K562 (cell line): ENCODE measurements around the gene POU4F3. TPM values are rescaled to one million over a fixed set of nuclear protein-coding genes. Genes with fewer than 3 reads are reported as not detected.
A peak's percentile ranks its signal among the peaks of the same experiment; 100 is the strongest.

ENCODE experiments used
- ATAC-seq: fragments of 200-7000 bp; cut with Tn5 transposase; 3 replicates; pipeline ENCODE4 v1.9.1; 2020; ENCODE audit warnings: moderate library complexity
- BruUV-seq: library from RNA; stranded (reverse); fragments of 400-500 nt; replicated peaks from 2 replicates; lab custom pipeline; 2021; lab: Mats Ljungman, UMichigan
- CTCF ChIA-PET: fragments of 300-600 bp; formaldehyde crosslinking; extraction: SDS; loops from one replicate; lab custom pipeline; 2021; ENCODE audit warnings: low intra/inter-chr PET ratio; lab: Yijun Ruan, JAX
- POLR2A ChIA-PET: fragments of 300-600, 350-650 bp; sonication (Branson Sonifier 250); formaldehyde crosslinking; extraction: SDS; loops from one replicate; lab custom pipeline; 2021; ENCODE audit warnings: antibody characterized with exemption, inconsistent platforms; lab: Yijun Ruan, JAX
- DNase-seq, 4 experiments: peaks; one replicate each; pipeline versions ENCODE4 v3.0.0 to v3.0.0-alpha.2; 2011 to 2018; ENCODE audit warnings: low spot score in 3 of 4, mixed read lengths in 3 of 4; ENCODE audit errors: extremely low read depth in 1 of 4
- FAIRE-seq: peaks from 2 replicates; lab custom pipeline; 2011; peaks lifted over from hg19 to GRCh38; lab: Jason Lieb, UNC
- H2AFZ ChIP-seq: 2 replicates; pipeline ENCODE4 v1.6.0; 2011; ENCODE audit warnings: low read depth, low read length, control low read depth, inconsistent platforms
- H3K27ac ChIP-seq: fragments of 200-600 bp; 3 replicates; pipeline ENCODE4 v1.8.0; 2011; ENCODE audit warnings: low read depth, mild to moderate bottlenecking, control low read depth, inconsistent platforms, low read length, moderate library complexity, mixed read lengths; ENCODE audit errors: extremely low read depth
- H3K27me3 ChIP-seq, 2 experiments: fragments of 300-600 bp in 1 of 2; 2 replicates in 1 of 2; 3 replicates in 1 of 2; pipeline versions ENCODE4 v1.6.0 to v1.8.0; 2011; ENCODE audit warnings: inconsistent platforms in 2 of 2, low read length in 2 of 2, mild to moderate bottlenecking in 1 of 2, mixed read lengths in 1 of 2, moderate library complexity in 1 of 2; ENCODE audit not compliant: control insufficient read depth in 2 of 2, insufficient read depth in 2 of 2
- H3K36me3 ChIP-seq: fragments of 300-600 bp; 3 replicates; pipeline ENCODE4 v1.8.0; 2011; ENCODE audit warnings: mild to moderate bottlenecking, low read length, inconsistent platforms; ENCODE audit not compliant: control insufficient read depth, insufficient read depth
- H3K4me1 ChIP-seq, 2 experiments: fragments of 200-600 bp in 1 of 2; replicated peaks in 1 of 2; 2 replicates in 1 of 2; 3 replicates in 1 of 2; pipeline versions ENCODE4 v1.5.1 to v1.8.0; 2011; ENCODE audit warnings: inconsistent platforms in 2 of 2, low read length in 2 of 2, mild to moderate bottlenecking in 1 of 2, mixed read lengths in 1 of 2, moderate library complexity in 1 of 2; ENCODE audit not compliant: control insufficient read depth in 2 of 2, insufficient read depth in 2 of 2
- H3K4me2 ChIP-seq: 2 replicates; pipeline ENCODE4 v1.6.1; 2011; ENCODE audit warnings: low read length, control low read depth, inconsistent platforms, mixed read lengths; ENCODE audit not compliant: insufficient read depth
- H3K4me3 ChIP-seq: fragments of 200-600 bp; sonication (generic), shearing (Covaris generic); 2 replicates; pipeline ENCODE4 v1.5.1; 2016; ENCODE audit warnings: control low read depth, inconsistent platforms
- H3K79me2 ChIP-seq: fragments of 200-600 bp; 3 replicates; pipeline ENCODE4 v1.8.0; 2011; ENCODE audit warnings: low read length, inconsistent platforms; ENCODE audit not compliant: control insufficient read depth, insufficient read depth
- H3K9ac ChIP-seq, 2 experiments: 2 replicates each; pipeline versions ENCODE4 v1.6.0 to v1.6.1; 2011; ENCODE audit warnings: low read depth in 2 of 2, low read length in 2 of 2, control low read depth in 1 of 2, inconsistent platforms in 1 of 2, mild to moderate bottlenecking in 1 of 2, mixed read lengths in 1 of 2; ENCODE audit not compliant: insufficient read depth in 1 of 2
- H3K9me1 ChIP-seq: one replicate; pipeline ENCODE4 v1.6.0; 2011; ENCODE audit warnings: inconsistent platforms, mild to moderate bottlenecking, low read length, moderate library complexity; ENCODE audit not compliant: control insufficient read depth, insufficient read depth
- H3K9me3 ChIP-seq: replicated peaks from 2 replicates; pipeline ENCODE4 v1.5.1; 2011; ENCODE audit warnings: low read depth, low read length, inconsistent platforms; ENCODE audit not compliant: control insufficient read depth, insufficient read depth
- H4K20me1 ChIP-seq: replicated peaks from 2 replicates; pipeline ENCODE4 v1.6.1; 2011; ENCODE audit warnings: low read length, inconsistent platforms, mixed read lengths; ENCODE audit not compliant: control insufficient read depth, insufficient read depth
- BDP1 ChIP-seq: IDR thresholded peaks from 3 replicates; pipeline ENCODE4 v1.6.1; 2011; ENCODE audit not compliant: insufficient read length, insufficient read depth
- CTBP1 ChIP-seq: fragments of 450-650 bp; IDR thresholded peaks from 2 replicates; pipeline ENCODE4 v1.6.1; 2016; ENCODE audit warnings: borderline replicate concordance
- DMBX1 ChIP-seq: fragments of 250-450 bp; sonication (Bioruptor Pico); IDR thresholded peaks from 2 replicates; pipeline ENCODE4 v1.8.0; 2022; ENCODE audit warnings: inconsistent platforms, mild to moderate bottlenecking, moderate library complexity, borderline replicate concordance
- NBN ChIP-seq: fragments of 450-650 bp; IDR thresholded peaks from 2 replicates; pipeline ENCODE4 v1.6.1; 2016; ENCODE audit warnings: low read depth, mild to moderate bottlenecking
- SRSF9 ChIP-seq: fragments of 200-400 bp; formaldehyde crosslinking; IDR thresholded peaks from 2 replicates; pipeline ENCODE4 v1.6.1; 2017; ENCODE audit warnings: low read depth, low read length, borderline replicate concordance
- TAL1 ChIP-seq: fragments of 450-650 bp; IDR thresholded peaks from 2 replicates; pipeline ENCODE4 v1.6.1; 2016; ENCODE audit warnings: mild to moderate bottlenecking
- TGIF2 ChIP-seq: sonication (generic); formaldehyde crosslinking; IDR thresholded peaks from 2 replicates; pipeline ENCODE4 v1.8.1; 2022; ENCODE audit warnings: mild to moderate bottlenecking, missing genetic modification reagents, moderate library complexity
- ZFX ChIP-seq: sonication (generic); formaldehyde crosslinking; IDR thresholded peaks from 2 replicates; pipeline ENCODE4 v1.8.0; 2022; ENCODE audit warnings: mild to moderate bottlenecking, missing genetic modification reagents, moderate library complexity
- ZKSCAN1 ChIP-seq: fragments of 150-350 bp; IDR thresholded peaks from 2 replicates; pipeline ENCODE4 v1.6.1; 2016; ENCODE audit warnings: low read depth, low read length
- ZNF232 ChIP-seq: sonication (generic); formaldehyde crosslinking; IDR thresholded peaks from 2 replicates; pipeline ENCODE4 v1.8.0; 2022; ENCODE audit warnings: mild to moderate bottlenecking, missing genetic modification reagents
- ZNF511 ChIP-seq: sonication (generic); formaldehyde crosslinking; IDR thresholded peaks from 2 replicates; pipeline ENCODE4 v1.8.0; 2022; ENCODE audit warnings: mild to moderate bottlenecking, missing genetic modification reagents
- ZNF561 ChIP-seq: fragments of 450-650 bp; formaldehyde crosslinking; conservative IDR thresholded peaks from 2 replicates; pipeline ENCODE4 v1.4.0; 2020; ENCODE audit warnings: mild to moderate bottlenecking, moderate library complexity
- ZNF589 ChIP-seq: fragments of 200-800 bp; sonication (Bioruptor generic); IDR thresholded peaks from 2 replicates; pipeline ENCODE4 v1.6.1; 2016; ENCODE audit warnings: low read depth, missing genetic modification characterization, missing compliant biosample characterization
- WGBS: fragments of 100-300 bp; shearing (Covaris generic); methylation state at CpG from one replicate; pipeline ENCODE4 v1.1.6; 2016; ENCODE audit warnings: low coverage, mixed read lengths; ENCODE audit not compliant: insufficient coverage; ENCODE audit errors: missing lambda C conversion rate; 5-methylcytosine and 5-hydroxymethylcytosine counted together
- in situ Hi-C: fragments of 300-500 bp; cut with MboI; formaldehyde crosslinking; loops from 4 replicates; pipeline ENCODE4 v1.15.0; 2018; ENCODE audit warnings: inconsistent platforms, mixed read lengths
- intact Hi-C: fragments of 100-400 bp; cut with micrococcal nuclease; formaldehyde crosslinking; loops from 2 replicates; pipeline ENCODE4 v1.14.2; 2022
- polyA plus RNA-seq, 8 experiments: library from polyadenylated mRNA; depleted of rRNA in 4 of 8; stranded (reverse) in 5 of 8; unstranded in 3 of 8; fragments of >200 nt; fragmentation: Nextera tagmentation in 2 of 8; fragmentation: Illumina TruSeq in 1 of 8; extraction: Ambion mirVana in 2 of 8; extraction: Trizol in 1 of 8; gene quantifications; 2 replicates each; pipeline versions ENCODE4 v1.2.1 to v1.2.3, GENCODE V29; 2011 to 2014; ENCODE audit warnings: inconsistent platforms in 1 of 8, missing spikeins in 1 of 8
- total RNA-seq, 7 experiments: library from RNA; depleted of rRNA in 6 of 7; stranded (reverse); fragments of >200 nt in 6 of 7; fragmentation: Illumina TruSeq in 2 of 7; extraction: Trizol in 2 of 7; gene quantifications; 2 replicates each; pipeline versions ENCODE4 v1.2.1 to v1.2.3, GENCODE V29; 2011 to 2021; ENCODE audit warnings: low replicate concordance in 1 of 7
- TF ChIP-seq, protein P1 (sequence below): fragments of 200-800 bp; sonication (Bioruptor generic); IDR thresholded peaks from 2 replicates; pipeline ENCODE4 v1.6.1; 2016; ENCODE audit warnings: missing genetic modification characterization, missing compliant biosample characterization

Gene POU4F3
- total and polyA plus RNA-seq, 9 of the 15 experiments (the other 6 are each of a cell fraction or from before 2014, with no cell fraction given), result 0.04 to 0.13 (median 0.07) TPM; not detected in 6

GRCh38 chr5:146340260-146341081, 1.8 kb downstream of the POU4F3 start:
- no peak overlapping the region for H3K27ac ChIP-seq
- H2AFZ ChIP-seq, result no peak overlapping the region
- no peaks in the 10 kb centered on the region for H3K9me1 ChIP-seq
- no TSS peak for BruUV-seq
- H3K4me3 ChIP-seq, result no peak overlapping the region
- no peaks in the 10 kb centered on the region for H3K36me3 ChIP-seq
- ChIA-PET POLR2A (interaction anchor here (0.7 kb wide), 1 partner anchor 72 kb away, joined by 4 read pairs; no protein-coding TSS in a partner anchor), CTCF (no interaction called here)
- no peak overlapping the region for H3K4me2 ChIP-seq
- intact Hi-C loops (no loop called here), in situ Hi-C loops (no loop called here)
- H4K20me1 ChIP-seq, result no peaks in the 10 kb centered on the region; the same call in none of the 2 replicates
- ATAC-seq (peak; percentile 84), DNase-seq (peak; percentile 63 to 74 (median 67)), FAIRE-seq (no peak)
- H3K79me2 ChIP-seq, result no peaks in the 10 kb centered on the region
- H3K9me3 ChIP-seq, result no peaks in the 10 kb centered on the region
- H3K4me1 ChIP-seq, result peaks cover 0 to 13% of the 10 kb centered on the region in 2 experiments; a peak in 2 of 5 replicates
- H3K9ac ChIP-seq, result no peak overlapping the region
- 37% methylated on average over 40 of the region's 40 CpGs for WGBS
- H3K27me3 ChIP-seq, result peaks cover 55 to 90% of the 10 kb centered on the region in 2 experiments
- no peak for TF ChIP-seq NBN
- no peak for TF ChIP-seq CTBP1
- TF ChIP-seq ZKSCAN1, result no peak
- no peak for TF ChIP-seq BDP1
- TF ChIP-seq ZFX (CRISPR knock-in tag), result no peak
- no peak for TF ChIP-seq TGIF2 (CRISPR knock-in tag)
- TF ChIP-seq TAL1, result no peak
- no peak for TF ChIP-seq SRSF9
- TF ChIP-seq ZNF511 (CRISPR knock-in tag), result peak; percentile 71; the same call in 1 of the 2 replicates
- TF ChIP-seq ZNF561 (CRISPR knock-in tag), result no peak
- TF ChIP-seq, protein P1, sequence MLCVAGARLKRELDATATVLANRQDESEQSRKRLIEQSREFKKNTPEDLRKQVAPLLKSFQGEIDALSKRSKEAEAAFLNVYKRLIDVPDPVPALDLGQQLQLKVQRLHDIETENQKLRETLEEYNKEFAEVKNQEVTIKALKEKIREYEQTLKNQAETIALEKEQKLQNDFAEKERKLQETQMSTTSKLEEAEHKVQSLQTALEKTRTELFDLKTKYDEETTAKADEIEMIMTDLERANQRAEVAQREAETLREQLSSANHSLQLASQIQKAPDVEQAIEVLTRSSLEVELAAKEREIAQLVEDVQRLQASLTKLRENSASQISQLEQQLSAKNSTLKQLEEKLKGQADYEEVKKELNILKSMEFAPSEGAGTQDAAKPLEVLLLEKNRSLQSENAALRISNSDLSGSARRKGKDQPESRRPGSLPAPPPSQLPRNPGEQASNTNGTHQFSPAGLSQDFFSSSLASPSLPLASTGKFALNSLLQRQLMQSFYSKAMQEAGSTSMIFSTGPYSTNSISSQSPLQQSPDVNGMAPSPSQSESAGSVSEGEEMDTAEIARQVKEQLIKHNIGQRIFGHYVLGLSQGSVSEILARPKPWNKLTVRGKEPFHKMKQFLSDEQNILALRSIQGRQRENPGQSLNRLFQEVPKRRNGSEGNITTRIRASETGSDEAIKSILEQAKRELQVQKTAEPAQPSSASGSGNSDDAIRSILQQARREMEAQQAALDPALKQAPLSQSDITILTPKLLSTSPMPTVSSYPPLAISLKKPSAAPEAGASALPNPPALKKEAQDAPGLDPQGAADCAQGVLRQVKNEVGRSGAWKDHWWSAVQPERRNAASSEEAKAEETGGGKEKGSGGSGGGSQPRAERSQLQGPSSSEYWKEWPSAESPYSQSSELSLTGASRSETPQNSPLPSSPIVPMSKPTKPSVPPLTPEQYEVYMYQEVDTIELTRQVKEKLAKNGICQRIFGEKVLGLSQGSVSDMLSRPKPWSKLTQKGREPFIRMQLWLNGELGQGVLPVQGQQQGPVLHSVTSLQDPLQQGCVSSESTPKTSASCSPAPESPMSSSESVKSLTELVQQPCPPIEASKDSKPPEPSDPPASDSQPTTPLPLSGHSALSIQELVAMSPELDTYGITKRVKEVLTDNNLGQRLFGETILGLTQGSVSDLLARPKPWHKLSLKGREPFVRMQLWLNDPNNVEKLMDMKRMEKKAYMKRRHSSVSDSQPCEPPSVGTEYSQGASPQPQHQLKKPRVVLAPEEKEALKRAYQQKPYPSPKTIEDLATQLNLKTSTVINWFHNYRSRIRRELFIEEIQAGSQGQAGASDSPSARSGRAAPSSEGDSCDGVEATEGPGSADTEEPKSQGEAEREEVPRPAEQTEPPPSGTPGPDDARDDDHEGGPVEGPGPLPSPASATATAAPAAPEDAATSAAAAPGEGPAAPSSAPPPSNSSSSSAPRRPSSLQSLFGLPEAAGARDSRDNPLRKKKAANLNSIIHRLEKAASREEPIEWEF, result no peak
- TF ChIP-seq ZNF232 (CRISPR knock-in tag), result peak; percentile 81; the same call in 1 of the 2 replicates
- TF ChIP-seq ZNF589 (CRISPR knock-in tag), result no peak
- peak; percentile 67; the same call in 1 of the 2 replicates for TF ChIP-seq DMBX1 (CRISPR knock-in tag)
